HG03039 (cell line): ENCODE results near the gene CDC20.
"Not testable (repeated sequence)": the region's sequence is repeated elsewhere in the genome, so short reads cannot be mapped to it uniquely, and the experiment has no call there.

Source experiments
- ATAC-seq: cut with Tn5 transposase; IDR thresholded peaks from one replicate; pipeline ENCODE4 v1.9.1; 2021; ENCODE audit warnings: mild to moderate bottlenecking, moderate library complexity; ENCODE audit not compliant: unreplicated experiment

CDC20 gene

GRCh38 chr1:43379476-43379875, 20.7 kb downstream of the CDC20 start:
- no peak for ATAC-seq

- ATAC-seq: no peak
These were observed 22.8 kb downstream of the CDC20 start for GRCh38 chr1:43381612-43382011.

GRCh38 chr1:43382027-43382779, 23.4 kb downstream of the CDC20 start:
- no peak for ATAC-seq

GRCh38 chr1:43383449-43383848, 24.7 kb downstream of the CDC20 start:
- no peak for ATAC-seq

GRCh38 chr1:43386676-43387075, 27.9 kb downstream of the CDC20 start:
- ATAC-seq: no peak

GRCh38 chr1:43387976-43388599, 29.3 kb downstream of the CDC20 start:
- ATAC-seq: no peak

- no peak for ATAC-seq
These were observed 29.8 kb downstream of the CDC20 start for GRCh38 chr1:43388613-43389012.

- ATAC-seq: peak; percentile 75
These were observed 30.8 kb downstream of the CDC20 start, which contains the start of the genes MED8 and SZT2 for GRCh38 chr1:43389326-43390313. MED8 (minus strand) TSS chr1:43389800; CDS start chr1:43389764, 36 bp downstream. SZT2 (plus strand) TSS chr1:43389899; CDS start chr1:43389969, 70 bp downstream.

GRCh38 chr1:43392702-43393101, 33.9 kb downstream of the CDC20 start:
- ATAC-seq: no peak

- ATAC-seq: no peak
These were observed 36.7 kb downstream of the CDC20 start for GRCh38 chr1:43395523-43395922.

GRCh38 chr1:43396059-43396458, 37.3 kb downstream of the CDC20 start:
- no peak for ATAC-seq

- ATAC-seq: no peak
These were observed 39.4 kb downstream of the CDC20 start for GRCh38 chr1:43398227-43398626.

- ATAC-seq: not testable (repeated sequence)
These were observed 41.7 kb downstream of the CDC20 start for GRCh38 chr1:43400441-43400840.

- ATAC-seq: no peak
These were observed 43.5 kb downstream of the CDC20 start for GRCh38 chr1:43402089-43402865.

GRCh38 chr1:43404353-43404752, 45.6 kb downstream of the CDC20 start:
- no peak for ATAC-seq

- ATAC-seq: no peak
These were observed 46.6 kb downstream of the CDC20 start for GRCh38 chr1:43405219-43405875.

GRCh38 chr1:43405876-43406234, 47.1 kb downstream of the CDC20 start:
- no peak for ATAC-seq

GRCh38 chr1:43410571-43410970, 51.8 kb downstream of the CDC20 start:
- ATAC-seq: no peak
